Activated CD4-positive, alpha-beta T cell treated with anti-CD3 and anti-CD28 coated beads, Interleukin-2, amount 50 U/mL, for 1 hour (primary cell): ENCODE measurements around the gene PDXK.

Source experiments
- DNase-seq: peaks from one replicate; pipeline ENCODE4 v3.0.0-alpha.2; 2020

PDXK gene

GRCh38 chr21:43764576-43765495 is 45.9 kb downstream of the PDXK start:
- no peak for DNase-seq

GRCh38 chr21:43766734-43767497 is 48.0 kb downstream of the PDXK start:
- DNase-seq, result no peak

DNA sequence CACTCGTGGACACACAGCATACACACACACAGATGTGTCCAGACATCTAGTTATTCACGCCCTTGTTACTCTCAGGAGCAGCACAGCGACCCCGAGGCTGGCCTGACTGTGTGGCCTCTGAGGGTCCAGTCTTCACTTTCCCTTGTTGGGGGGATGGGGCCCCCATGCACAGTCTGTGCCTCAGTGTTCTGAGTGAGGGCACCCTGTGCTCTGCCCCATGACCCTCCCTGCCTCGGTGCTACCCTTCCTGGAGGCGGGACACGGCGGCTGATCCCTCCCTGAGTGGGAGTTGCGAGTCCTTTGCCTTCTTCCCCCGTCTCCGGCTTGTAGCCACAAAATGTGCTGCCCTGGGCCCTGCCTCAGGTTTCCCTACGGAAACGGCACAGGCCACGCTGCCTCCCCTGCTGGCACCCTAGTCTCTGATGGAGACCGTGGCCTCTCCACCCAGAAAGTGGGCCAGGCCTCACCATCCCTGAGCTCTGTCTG is 48.6 kb downstream of the PDXK start:
- DNase-seq, result no peak

- DNase-seq, result no peak
Observed at GRCh38 chr21:43767984-43768867, 49.3 kb downstream of the PDXK start.

GRCh38 chr21:43768868-43769167 is 49.9 kb downstream of the PDXK start:
- no peak for DNase-seq

- no peak for DNase-seq
Observed at GRCh38 chr21:43769325-43769958, 50.5 kb downstream of the PDXK start.

DNA sequence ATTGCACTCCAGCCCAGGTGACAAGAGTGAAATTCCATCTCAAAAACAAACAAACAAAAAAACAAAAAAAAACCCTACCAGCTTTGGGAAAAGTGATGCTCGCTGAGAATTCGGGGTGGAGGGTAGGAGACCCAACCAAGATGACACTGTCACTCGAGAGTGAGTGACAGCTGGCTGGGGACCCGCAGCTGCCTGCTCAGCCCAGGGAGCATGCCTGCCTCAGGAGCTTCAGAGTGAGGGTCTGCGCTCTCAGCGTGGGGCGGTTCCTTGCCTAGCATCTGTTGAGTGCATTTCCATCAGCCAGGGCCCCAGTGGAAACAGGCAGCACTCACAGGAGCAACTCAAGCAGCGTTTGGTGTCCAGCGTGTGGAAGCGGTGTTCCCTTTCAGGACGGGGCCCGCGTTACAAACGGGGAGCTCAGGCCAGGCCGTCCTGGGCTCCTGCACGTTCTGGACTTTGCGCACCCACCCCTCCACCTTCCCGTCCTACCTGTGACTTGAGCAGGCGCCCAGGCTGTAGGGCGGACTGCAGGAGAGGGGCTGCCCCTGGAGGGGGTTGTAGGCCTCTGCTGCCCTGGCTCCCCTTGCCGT is 51.2 kb downstream of the PDXK start:
- DNase-seq, result no peak

DNA sequence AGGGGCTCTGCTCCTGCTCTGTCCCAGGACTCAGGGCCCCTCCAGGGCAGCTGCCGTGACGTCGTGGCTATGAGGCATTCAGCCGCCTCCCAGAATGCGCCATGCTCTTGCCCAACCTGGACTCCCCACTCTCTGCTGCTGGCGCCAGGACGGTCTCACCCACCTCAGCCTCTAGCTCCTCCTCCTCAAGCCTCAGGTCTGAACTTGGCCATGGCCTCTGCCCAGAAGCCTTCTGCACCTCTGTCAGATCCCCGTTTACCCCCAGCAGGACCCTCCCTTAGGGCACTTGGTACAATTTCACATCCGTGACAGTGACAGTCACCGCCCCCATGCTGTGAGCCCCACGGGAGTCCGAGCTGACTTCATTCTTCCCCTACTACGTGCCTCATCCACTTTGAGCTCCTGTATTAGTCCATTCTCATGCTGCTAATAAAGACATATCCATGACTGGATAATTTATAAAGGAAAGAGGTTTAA is 52.3 kb downstream of the PDXK start:
- no peak for DNase-seq

DNA sequence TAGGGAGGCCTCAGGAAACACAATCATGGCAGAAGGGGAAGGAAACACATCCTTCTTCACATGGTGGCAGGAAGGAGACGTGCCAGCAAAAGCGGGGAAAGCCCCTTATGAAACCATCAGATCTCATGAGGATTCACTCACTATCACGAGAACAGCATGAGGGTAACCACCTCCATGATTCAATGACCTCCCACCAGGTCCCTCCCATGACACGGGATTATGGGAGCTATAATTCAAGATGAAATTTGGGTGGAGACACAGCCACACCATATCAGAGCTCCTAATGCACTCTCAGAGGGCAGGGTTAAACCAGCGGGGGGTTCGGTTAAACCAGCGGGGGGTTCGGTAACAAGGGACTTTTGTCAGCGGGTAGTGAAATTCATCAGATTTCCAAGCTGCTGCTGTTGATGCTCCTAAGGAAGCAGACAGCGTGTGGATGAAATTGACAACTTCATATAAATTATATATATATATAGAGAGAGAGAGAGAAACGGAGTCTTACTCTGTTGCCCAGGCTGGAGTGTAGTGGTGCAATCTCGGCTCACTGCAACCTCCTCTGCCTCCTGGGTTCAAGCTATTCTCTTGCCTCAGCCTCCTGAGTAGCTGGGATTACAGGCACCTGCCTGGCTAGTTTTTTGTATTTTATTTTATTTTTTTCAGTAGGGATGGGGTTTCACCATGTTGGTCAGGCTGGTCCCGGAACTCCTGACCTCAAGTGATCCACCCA is 52.9 kb downstream of the PDXK start:
- DNase-seq, result no peak

GRCh38 chr21:43772425-43772821 is 53.5 kb downstream of the PDXK start:
- DNase-seq, result no peak

DNA sequence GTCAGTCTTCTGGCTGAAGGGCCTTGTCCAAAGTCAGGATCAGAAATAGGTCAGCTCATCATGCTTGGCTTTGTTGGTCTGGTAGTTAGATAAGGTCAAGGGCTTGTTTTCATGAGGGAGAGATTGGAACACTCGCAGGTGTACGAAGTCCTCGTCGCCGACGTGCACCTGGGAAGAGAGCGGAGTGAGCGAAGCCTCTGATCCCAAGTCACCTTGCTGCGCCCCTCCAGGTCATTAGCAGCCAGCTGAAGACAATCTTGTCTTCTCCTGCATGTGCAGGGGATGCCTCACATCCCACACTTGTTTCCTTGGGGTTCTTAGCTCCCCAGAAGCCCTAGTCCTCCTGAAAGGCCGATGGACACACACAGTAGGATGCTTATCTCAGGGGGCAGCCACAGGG is 55.2 kb downstream of the PDXK start:
- no peak for DNase-seq

DNA sequence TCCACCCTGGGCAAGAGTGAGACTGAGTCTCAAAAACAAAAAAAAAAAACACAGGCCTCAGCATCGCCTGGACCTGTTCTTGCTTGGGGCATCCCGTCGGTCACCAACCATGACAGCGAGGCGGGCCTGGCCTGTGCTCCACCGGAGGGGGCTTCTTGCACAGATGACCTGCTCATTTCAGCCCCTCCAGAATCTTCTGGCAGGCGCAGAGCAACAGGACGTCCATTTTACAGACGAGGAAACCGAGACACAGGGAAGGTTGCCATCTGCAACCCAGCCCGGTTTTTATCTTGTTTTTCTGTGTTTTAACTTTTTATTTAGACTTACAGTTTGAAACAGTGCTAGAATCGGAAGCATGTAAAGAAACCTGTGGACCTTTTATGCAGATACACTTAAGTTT is 56.3 kb downstream of the PDXK start:
- DNase-seq, result no peak

DNA sequence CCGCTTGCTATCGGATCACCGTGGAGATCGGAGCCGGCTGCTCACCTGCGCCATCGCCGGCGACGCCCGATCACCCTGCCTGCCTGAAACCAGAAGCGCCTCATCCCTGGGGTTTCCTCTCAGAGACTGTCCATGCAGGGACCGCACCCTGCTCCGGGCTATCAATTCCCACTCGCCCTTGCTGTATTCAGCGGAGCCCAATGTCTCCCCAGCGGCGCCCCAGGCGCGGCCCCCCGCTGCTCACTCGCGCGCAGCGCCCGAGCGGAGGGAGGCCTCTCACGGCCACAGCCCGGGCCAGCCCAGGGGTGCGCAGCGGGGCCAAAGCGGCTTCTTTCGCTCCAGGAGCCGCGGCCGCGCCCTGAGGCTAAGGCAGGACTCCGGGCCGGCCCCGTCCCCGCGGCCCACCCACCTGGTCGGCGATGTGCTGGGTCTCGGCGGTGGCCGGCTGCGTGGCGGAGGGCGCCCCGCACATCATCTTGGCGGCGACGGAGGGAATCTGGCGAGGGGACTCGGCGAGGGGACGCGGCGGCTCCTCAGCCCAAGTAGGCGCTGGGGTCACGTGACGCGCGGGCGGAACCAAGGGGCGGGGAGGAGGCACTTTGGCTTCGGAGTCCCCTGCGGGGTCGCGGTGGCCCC is 57.0 kb downstream of the PDXK start, which contains the start of gene CSTB:
Gene CSTB, minus strand, starts transcription at position 514 of the 636 bp plus-strand sequence. Its CDS starts 39 bp downstream, at position 475.
- peak; percentile 83 for DNase-seq

DNA sequence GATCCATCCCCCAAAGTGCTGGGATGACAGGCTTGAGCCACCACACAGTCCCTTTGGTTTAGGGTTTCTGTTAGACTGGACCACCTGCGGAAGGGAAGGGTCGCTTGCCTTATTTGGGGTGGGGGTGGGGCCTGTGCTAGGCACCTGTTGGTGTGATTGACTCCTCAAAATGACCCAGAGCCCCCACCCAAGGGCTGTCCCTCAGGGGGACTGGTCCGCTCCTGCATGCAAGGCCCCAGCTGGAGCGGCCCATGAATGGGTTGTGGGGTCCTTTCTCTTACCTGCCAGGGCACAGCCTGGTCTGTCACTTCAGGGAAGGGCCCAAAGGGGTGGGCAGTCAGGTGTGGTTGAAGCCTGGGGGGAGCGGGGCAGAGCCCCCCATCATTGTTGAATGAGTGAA is 59.0 kb downstream of the PDXK start:
- no peak for DNase-seq

DNA sequence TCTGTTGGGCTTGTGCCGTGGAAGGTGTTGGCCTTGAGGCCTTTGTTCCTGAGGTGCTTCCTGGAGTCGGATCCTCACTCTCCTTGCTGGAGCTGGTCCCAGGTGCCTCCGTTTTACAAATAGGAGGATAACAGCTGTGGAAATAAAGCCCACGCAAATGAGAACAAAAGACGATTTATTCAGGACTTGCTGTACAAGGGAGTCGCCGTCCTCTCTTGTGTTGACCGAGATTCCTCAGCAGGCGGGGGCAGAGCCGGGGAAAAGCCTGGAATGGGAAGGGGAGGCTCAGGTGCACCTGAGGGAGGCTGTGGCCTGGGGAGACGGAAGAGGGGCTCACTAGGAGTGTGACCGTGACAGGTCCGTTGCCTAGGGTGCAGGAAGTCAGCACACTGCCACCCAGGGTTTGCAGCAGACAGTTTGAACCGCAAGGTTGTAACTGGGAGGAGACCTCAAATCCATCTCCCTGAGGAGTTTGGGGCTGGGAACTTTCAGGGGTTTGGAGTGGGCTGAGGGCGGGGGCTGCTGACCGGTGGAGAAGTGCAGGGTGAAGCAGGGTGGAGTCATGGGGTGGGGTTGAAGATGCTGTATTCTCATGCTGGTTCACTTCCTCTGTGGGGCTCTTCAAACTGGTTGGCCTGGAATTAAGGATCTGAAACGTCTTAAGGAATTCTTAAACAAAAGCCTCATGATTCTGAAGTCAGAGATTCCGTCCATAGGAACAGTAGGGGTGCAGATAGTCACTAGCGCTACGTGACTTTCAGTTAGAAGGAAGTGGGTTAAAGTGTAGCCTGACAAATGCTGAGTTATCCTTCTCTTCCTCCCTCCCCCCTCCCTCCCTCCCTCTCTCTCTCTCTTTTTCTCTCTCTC is 59.8 kb downstream of the PDXK start:
- no peak for DNase-seq

GRCh38 chr21:43779660-43780059 is 60.7 kb downstream of the PDXK start:
- no peak for DNase-seq

DNA sequence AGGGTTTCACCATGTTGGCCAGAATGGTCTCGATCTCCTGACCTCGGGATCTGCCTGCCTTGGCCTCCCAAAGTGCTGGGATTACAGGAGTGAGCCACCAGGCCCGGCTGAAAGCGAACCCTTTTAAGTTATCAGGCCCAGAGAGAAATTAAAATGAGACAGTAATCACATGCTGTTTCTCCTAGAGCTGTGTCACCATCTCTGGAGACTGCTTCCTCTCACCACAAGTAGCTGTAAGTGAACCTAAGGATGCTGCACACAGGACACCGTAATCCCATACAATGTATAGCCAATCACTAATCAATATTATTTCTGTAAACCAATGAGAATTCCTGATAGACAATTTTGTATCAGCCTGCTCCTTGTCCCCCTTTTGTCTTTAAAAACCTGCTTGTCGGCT is 62.9 kb downstream of the PDXK start:
- DNase-seq, result no peak

DNA sequence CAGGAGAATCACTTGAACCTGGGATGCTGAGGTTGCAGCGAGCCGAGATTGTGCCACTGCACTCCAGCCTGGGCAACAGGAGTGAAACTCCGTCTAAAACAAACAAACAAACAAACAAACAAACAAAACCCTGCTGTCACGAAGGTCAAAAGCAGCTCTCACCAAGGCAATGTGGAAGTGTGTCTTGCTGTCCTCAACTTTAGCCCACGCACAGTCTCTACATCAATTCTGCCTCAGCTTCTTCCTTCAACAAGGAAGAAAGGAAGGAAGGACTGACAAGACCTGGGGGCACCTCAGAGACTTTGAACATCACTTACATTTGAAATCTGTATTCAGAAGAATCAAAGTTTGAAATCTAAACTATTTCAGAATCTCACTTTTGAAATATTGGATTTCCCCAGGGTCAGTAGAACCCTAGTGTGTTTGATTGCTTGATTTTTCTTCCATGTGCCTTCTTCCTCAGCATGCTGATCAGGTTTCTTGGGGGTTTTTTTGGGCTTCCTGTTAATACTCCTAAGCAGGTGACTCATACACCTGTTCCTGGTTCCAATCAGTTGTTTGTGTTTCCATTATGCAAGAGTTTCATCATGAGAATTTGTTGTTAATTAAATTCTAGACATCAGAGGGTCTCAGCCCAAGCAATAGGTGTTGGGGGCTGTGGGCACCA is 63.6 kb downstream of the PDXK start:
- no peak for DNase-seq

GRCh38 chr21:43783098-43783700 is 64.3 kb downstream of the PDXK start:
- DNase-seq, result no peak
